ENCODE results near the gene RBFOX1.

RBFOX1 gene

GRCh38 chr16:7602291-7602950 is 269.8 kb downstream of the RBFOX1 start:
- DNase-seq (ENCODE audit: low spot score), result no peak

GRCh38 chr16:7605812-7606211 is 273.2 kb downstream of the RBFOX1 start:
- DNase-seq (ENCODE audit: low spot score), result no peak

GRCh38 chr16:7612671-7613070 is 280.0 kb downstream of the RBFOX1 start:
- DNase-seq (ENCODE audit: low spot score), result no peak

GRCh38 chr16:7613518-7613917 is 280.9 kb downstream of the RBFOX1 start:
- DNase-seq (ENCODE audit: low spot score), result no peak

GRCh38 chr16:7614021-7614795 is 281.6 kb downstream of the RBFOX1 start:
- DNase-seq (ENCODE audit: low spot score), result no peak

GRCh38 chr16:7615565-7615964 is 282.9 kb downstream of the RBFOX1 start:
- DNase-seq (ENCODE audit: low spot score), result no peak

- DNase-seq (ENCODE audit: low spot score), result no peak
Observed at GRCh38 chr16:7624871-7625766, 292.5 kb downstream of the RBFOX1 start.

- no peak for DNase-seq (ENCODE audit: low spot score)
Observed at GRCh38 chr16:7628981-7629380, 296.3 kb downstream of the RBFOX1 start.

- no peak for DNase-seq (ENCODE audit: low spot score)
Observed at GRCh38 chr16:7629571-7629970, 296.9 kb downstream of the RBFOX1 start.

- no peak for DNase-seq (ENCODE audit: low spot score)
Observed at GRCh38 chr16:7637446-7637845, 304.8 kb downstream of the RBFOX1 start.

GRCh38 chr16:7638306-7638705 is 305.7 kb downstream of the RBFOX1 start:
- no peak for DNase-seq (ENCODE audit: low spot score)

- no peak for DNase-seq (ENCODE audit: low spot score)
Observed at GRCh38 chr16:7640334-7640733, 307.7 kb downstream of the RBFOX1 start.

- no peak for DNase-seq (ENCODE audit: low spot score)
Observed at GRCh38 chr16:7644176-7644575, 311.5 kb downstream of the RBFOX1 start.

GRCh38 chr16:7644811-7645210 is 312.2 kb downstream of the RBFOX1 start:
- DNase-seq (ENCODE audit: low spot score), result no peak

GRCh38 chr16:7646821-7647500 is 314.3 kb downstream of the RBFOX1 start:
- no peak for DNase-seq (ENCODE audit: low spot score)

- DNase-seq (ENCODE audit: low spot score), result no peak
Observed at GRCh38 chr16:7650431-7650830, 317.8 kb downstream of the RBFOX1 start.

GRCh38 chr16:7651803-7652570 is 319.3 kb downstream of the RBFOX1 start:
- DNase-seq (ENCODE audit: low spot score), result no peak

- DNase-seq (ENCODE audit: low spot score), result no peak
Observed at GRCh38 chr16:7653746-7654461, 321.3 kb downstream of the RBFOX1 start.

GRCh38 chr16:7675628-7676027 is 343.0 kb downstream of the RBFOX1 start:
- DNase-seq (ENCODE audit: low spot score), result no peak

GRCh38 chr16:7680296-7680695 is 347.7 kb downstream of the RBFOX1 start:
- no peak for DNase-seq (ENCODE audit: low spot score)

GRCh38 chr16:7688811-7689210 is 356.2 kb downstream of the RBFOX1 start:
- no peak for DNase-seq (ENCODE audit: low spot score)
